Left cardiac atrium (tissue), 4 donors: ENCODE results near the gene MAMDC4. TPM values are rescaled to one million over a fixed set of nuclear protein-coding genes. Genes with fewer than 3 reads are reported as not detected.
"Not testable (repeated sequence)": the region's sequence is repeated elsewhere in the genome, so short reads cannot be mapped to it uniquely, and the experiment has no call there.

Source experiments
- ATAC-seq, 2 donors: fragments of 200-7000 bp; cut with Tn5 transposase; one replicate each; pipeline ENCODE4 v1.9.1; 2020; ENCODE audit warnings: mild to moderate bottlenecking in 2 of 2, moderate library complexity in 2 of 2
- DNase-seq: peaks from one replicate; pipeline ENCODE4 v3.0.0-alpha.2; 2020
- intact Hi-C, 2 donors: fragments of 100-400 bp; cut with DNase I; formaldehyde crosslinking; loops; one replicate each; pipeline versions ENCODE4 v1.14.1 to v1.15.1; 2022 to 2023
- total RNA-seq, 2 donors: library from RNA; stranded (reverse); fragmentation: NEBNext Ultra II Directional; extraction: Animal tissue kit (Norgen Biotek cat#: 25700); gene quantifications; one replicate each; pipeline ENCODE4 v1.2.1, GENCODE V29; 2021
- donor health status: DM: no; HTN: yes; CAD: no.
- donor health status: DM: no; HTN: yes; CAD: no; lungs with severe emphysema.
- donor health status: DM: yes; HTN: yes; CAD: no.
- donor health status: Dilated cardiomyopathy.

Gene MAMDC4
- total RNA-seq, 2 donors from 2014 or later: 3.7 to 8.4 TPM

DNA sequence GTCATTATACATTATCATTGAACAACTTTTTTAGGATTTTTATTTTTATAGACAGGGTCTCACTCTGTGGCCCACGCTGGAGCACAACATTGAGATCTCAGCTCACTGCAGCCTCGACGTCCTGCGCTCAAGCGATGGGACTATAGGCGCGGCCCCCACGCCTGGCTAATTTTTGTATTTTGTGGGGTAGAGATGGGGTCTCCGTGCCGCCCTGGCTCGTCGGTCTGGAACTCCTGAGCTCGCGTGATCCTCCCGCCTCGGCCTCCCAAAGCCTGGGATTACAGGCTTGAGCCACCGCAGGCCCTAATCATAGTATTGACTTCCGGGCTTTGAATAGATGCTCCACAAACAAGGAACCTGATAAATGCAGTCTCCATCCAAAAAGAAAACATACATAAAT, 15.3 kb downstream of the MAMDC4 start:
- DNase-seq (peak; percentile 14), ATAC-seq (no peak)
- intact Hi-C loops: loop anchor here in 1 of 2 donors (10.0 kb wide), 1 partner anchor 57 kb away; no protein-coding TSS in a partner anchor

GRCh38 chr9:136867917-136868316, 15.8 kb downstream of the MAMDC4 start:
- peak; percentile 15 for DNase-seq
- intact Hi-C loops: loop anchor here in 1 of 2 donors (10.0 kb wide), 1 partner anchor 57 kb away; no protein-coding TSS in a partner anchor
- no peak for ATAC-seq

- ATAC-seq: no peak
These were observed 16.5 kb downstream of the MAMDC4 start for GRCh38 chr9:136868644-136869043.

DNA sequence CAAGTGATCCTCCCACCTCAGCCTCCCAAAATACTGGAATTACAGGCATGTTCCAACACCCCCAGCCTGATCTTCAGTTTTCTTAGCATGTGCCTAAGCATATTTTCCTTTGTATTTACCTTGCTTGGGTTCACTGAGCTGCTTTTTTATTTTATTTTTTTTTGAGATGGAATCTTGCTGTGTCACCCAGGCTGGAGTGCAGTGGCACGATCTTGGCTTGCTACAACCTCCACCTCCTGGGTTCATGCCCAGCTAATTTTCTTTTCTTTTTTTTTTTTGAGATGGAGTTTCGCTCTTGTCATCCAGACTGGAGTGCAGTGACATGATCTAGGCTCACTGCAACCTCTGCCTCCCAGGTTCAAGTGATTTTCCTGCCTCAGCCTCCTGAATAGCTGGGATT, 17.5 kb downstream of the MAMDC4 start:
- intact Hi-C loops: loop anchor here in 1 of 2 donors (10.0 kb wide), 1 partner anchor 55 kb away; no protein-coding TSS in a partner anchor
- DNase-seq, ATAC-seq: not testable (repeated sequence)

More at GRCh38 chr9:136868644-136869043, 16.5 kb downstream of the MAMDC4 start:
- no peak for DNase-seq
- intact Hi-C loops: loop anchor here in 1 of 2 donors (10.0 kb wide), 1 partner anchor 56 kb away; no protein-coding TSS in a partner anchor

DNA sequence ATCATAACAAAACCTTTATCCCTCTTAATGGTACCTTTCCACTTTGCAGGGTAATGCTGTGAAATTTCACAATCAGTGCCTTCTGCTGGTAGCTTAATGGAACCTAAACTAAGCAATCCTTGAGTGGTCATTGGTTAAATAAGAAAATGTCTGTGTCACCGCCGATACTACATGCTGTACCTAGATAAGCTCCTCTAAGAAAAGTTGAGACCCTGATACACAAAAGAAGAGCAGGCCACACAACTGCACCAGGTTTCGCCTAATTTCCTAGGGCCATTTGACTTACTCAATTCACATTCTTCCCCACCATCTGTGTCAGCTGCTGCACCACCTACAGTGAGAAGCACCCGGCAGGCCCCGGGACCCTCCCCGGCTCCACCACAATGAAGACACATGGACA, 23.0 kb downstream of the MAMDC4 start:
- ATAC-seq (no peak), DNase-seq (no peak)
- intact Hi-C loops: no loop called here

GRCh38 chr9:136876476-136876875, 24.3 kb downstream of the MAMDC4 start:
- DNase-seq (no peak), ATAC-seq (no peak)
- intact Hi-C loops: no loop called here

DNA sequence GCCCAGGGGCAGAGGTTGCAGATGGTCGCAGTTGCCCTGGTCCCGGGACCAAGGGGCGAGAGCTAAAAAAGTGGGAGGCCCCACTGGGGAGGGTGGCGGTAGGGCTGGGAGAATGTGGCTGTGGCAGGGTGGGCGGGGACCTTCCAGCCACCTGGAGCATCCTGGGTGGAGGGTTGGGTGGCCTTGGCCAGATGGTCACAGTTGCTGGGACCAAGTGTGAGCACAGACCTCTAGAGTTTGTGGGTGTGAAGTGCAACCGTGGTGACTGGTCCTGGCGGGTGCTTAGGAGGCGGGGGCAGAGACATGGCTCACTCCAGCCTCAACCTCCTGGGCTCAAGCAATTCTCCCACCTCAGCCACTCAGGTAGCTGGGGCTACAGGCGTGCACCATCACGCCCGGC, 28.5 kb downstream of the MAMDC4 start:
- intact Hi-C loops: no loop called here

GRCh38 chr9:136881691-136882108, 29.6 kb downstream of the MAMDC4 start:
- intact Hi-C loops: no loop called here
- DNase-seq (no peak), ATAC-seq (no peak)

More for the DNA sequence above, 28.5 kb downstream of the MAMDC4 start:
- DNase-seq (no peak), ATAC-seq (no peak)

DNA sequence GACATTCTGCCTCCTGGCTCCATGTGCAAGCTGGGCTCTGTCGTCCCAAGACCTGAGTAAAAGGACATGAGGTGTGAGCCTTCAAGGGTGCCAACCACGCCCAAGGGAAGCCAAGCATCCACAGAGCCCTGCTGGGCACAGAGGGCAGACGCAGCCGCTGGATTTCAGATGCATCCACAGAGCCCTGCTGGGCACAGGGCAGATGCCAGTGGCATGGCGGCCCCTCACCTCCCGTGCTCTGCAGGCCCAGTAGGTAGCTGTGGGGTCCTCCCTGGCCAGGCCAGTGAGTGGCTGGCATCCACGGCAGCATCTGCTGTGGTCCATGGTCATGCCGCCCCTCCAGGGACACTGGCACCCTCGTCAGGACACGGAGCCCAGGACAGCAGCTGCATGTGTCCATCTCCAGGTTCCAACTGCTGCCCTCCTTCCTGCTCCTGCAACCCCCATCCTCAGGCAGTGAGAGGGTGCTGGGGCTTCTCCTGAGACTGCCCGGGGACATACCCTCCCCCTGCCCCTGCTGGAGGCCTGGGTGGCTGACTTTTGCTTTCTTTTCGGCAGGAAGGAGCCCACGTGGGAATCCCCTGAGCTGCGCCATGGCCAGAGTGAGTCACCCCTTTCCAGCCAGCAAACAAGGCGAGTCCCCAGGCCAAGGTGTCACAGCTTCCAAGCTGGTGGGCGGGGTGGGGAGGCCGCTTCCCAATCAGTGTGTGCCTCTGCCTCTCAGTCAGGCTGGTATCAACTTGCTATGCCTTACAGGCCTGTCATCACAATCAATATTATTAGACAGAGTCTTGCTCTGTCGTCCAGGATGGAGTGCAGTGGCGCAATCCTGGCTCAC, 30.2 kb downstream of the MAMDC4 start:
- peak; percentile 6 to 11 for ATAC-seq
- peak; percentile 79 for DNase-seq
- intact Hi-C loops: no loop called here

DNA sequence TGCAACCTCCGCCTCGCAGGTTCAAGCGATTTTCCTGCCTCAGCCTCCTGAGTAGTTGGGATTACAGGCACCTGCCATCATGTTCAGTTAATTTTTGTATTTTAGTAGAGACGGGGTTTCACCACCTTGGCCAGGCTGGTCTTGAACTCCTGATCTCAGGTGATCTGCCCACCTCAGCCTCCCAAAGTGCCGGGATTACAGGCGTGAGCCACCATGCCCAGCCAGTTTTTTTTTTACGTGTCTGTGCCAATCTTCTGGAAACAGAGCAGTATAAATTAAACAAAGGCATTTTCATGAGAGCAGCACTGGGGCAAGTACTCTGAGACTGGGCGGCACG, 30.8 kb downstream of the MAMDC4 start:
- DNase-seq, ATAC-seq, intact Hi-C loops: not testable (repeated sequence)

DNA sequence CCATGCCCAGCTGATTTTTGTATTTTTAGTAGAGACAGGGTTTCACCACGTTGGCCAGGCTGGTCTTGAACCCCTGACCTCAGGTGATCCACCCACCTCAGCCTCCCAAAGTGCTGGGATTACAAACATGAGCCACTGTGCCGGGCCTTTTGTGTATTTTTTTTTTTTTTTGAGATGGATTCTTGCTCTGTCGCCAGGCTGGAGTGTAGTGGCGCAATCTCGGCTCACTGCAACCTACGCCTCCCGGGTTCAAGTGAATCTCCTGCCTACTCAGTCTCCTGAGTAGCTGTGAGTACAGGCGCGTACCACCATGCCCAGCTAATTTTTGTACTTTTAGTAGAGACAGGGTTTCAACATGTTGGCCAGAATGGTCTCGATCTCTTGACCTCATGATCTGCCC, 31.5 kb downstream of the MAMDC4 start:
- DNase-seq, intact Hi-C loops, ATAC-seq: not testable (repeated sequence)

DNA sequence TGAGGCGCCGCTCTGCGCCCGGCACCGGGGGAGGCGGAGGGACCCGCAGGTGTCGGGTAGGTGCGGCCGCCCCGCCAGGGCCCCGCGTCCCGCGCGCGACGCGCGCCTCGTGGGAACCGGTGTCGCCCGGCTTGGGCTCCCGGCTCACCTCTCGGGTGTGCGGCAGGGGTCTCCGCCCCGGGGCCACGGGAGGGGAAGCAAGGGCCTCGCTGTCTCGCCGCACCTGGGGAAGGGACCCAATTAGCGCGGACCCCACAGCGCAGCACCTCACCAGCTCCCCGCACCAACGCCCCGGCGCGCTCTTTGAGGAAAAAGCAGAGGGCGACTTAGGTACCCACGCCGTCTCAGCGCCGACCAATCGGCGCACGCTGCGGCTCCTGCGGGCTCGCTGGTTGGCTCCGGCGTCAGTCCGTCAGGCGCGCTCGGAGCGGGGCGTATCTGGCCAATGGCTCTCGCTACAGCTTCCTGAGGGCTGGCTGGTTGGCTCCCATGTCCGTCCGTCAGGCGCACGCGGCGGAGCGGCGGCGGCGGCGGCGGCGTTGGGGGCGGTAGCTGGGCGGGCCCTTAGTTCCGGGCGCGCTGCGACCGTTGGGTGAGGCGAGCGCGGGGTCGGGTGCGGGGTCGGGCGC, 33.9 kb downstream of the MAMDC4 start, which contains the start of gene TRAF2:
Gene TRAF2 (plus strand): TSS at position 567 of the 629 bp plus-strand sequence. CDS start 12,225 bp downstream, outside the sequence.
- intact Hi-C loops: no loop called here
- DNase-seq (peak; percentile 98), ATAC-seq (peak; percentile 99)

- intact Hi-C loops: no loop called here
- ATAC-seq (peak; percentile 23 to 55), DNase-seq (peak; percentile 39)
These were observed 34.8 kb downstream of the MAMDC4 start for GRCh38 chr9:136886610-136887597.

DNA sequence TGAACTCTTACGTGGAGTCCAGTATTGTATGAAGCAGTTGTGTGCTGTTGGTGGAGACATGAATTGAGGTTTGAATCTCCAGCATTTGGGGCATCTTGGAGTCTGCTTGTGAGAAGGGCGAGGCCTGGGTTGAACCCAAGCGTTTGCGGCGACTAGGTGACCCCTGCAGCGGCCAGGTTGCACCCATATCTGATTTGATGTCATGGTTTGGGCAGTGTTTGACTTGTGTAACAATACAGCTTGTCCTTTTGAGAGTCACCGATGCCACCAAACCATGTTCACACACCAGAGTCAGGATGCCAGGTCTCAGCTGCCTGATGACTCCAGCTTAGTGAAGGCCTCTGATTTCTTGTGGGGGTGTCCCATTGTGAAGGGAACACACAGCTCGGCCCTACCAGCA, 36.3 kb downstream of the MAMDC4 start:
- intact Hi-C loops: no loop called here
- ATAC-seq: no peak
- DNase-seq: no peak

DNA sequence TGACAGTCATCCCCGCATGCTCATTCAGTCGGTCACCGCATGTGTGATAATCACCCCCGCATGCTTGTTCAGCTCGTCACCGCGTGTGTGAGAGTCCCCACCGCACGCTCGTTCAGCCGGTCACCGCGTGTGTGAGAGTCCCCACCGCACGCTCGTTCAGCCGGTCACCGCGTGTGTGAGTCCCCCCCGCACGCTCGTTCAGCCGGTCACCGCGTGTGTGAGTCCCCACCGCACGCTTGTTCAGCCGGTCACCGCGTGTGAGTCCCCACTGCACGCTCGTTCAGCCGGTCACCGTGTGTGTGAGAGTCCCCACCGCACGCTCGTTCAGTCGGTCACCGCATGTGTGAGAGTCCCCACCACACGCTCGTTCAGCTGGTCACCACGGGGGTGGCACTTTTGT, 37.7 kb downstream of the MAMDC4 start:
- no peak for ATAC-seq
- DNase-seq: no peak
- intact Hi-C loops: no loop called here

- DNase-seq: no peak
- ATAC-seq: no peak
- intact Hi-C loops: no loop called here
These were observed 38.5 kb downstream of the MAMDC4 start for GRCh38 chr9:136890661-136891060.

- ATAC-seq (no peak), DNase-seq (no peak)
- intact Hi-C loops: no loop called here
These were observed 43.9 kb downstream of the MAMDC4 start for GRCh38 chr9:136896027-136896426.

GRCh38 chr9:136898483-136899100, 46.4 kb downstream of the MAMDC4 start:
- DNase-seq (no peak), ATAC-seq (no peak)
- intact Hi-C loops: no loop called here

GRCh38 chr9:136899196-136899595, 47.0 kb downstream of the MAMDC4 start:
- ATAC-seq (no peak), DNase-seq (no peak)
- intact Hi-C loops: no loop called here
